ENCODE measurements around the gene MRPS16.
"Not testable (repeated sequence)": the region's sequence is repeated elsewhere in the genome, so short reads cannot be mapped to it uniquely, and the experiment has no call there.

MRPS16 gene

GRCh38 chr10:73262880-73263555, 10.6 kb upstream of the MRPS16 start:
- no peaks in the 10 kb centered on the region for H3K27me3 ChIP-seq (ENCODE audit: control insufficient read depth in 3 of 3, insufficient read depth in 3 of 3, low read depth in 1 of 3, low read length in 3 of 3)
- DNase-seq (ENCODE audit: low spot score) = no peak

GRCh38 chr10:73262105-73262730, 9.8 kb upstream of the MRPS16 start:
- Histone ChIP-seq H4K91ac (ENCODE audit: low read depth, low read length, poor library complexity) (no peak overlapping the region), H3K9ac (ENCODE audit: low read depth, low read length, poor library complexity) (no peak overlapping the region), H2BK5ac (ENCODE audit: low read length) (no peak overlapping the region), H3K4ac (ENCODE audit: low read length) (no peak overlapping the region), H3K79me1 (ENCODE audit: low read depth, low read length) (no peaks in the 10 kb centered on the region), H2BK12ac (ENCODE audit: low read length) (no peak overlapping the region), H3K4me2 (ENCODE audit: insufficient read depth, low read length, poor library complexity, severe bottlenecking) (no peak overlapping the region), H3K27ac (replicated peaks; ENCODE audit: low read length) (no peak overlapping the region), H3K14ac (ENCODE audit: low read length) (no peak overlapping the region), H3K23ac (ENCODE audit: low read depth, low read length, poor library complexity) (no peak overlapping the region), H3K4me3 (ENCODE audit: low read length in 2 of 2) (no peak overlapping the region), H3K4me1 (ENCODE audit: control insufficient read depth in 2 of 2, insufficient read depth in 1 of 2, low read depth in 1 of 2, low read length in 2 of 2) (no peaks in the 10 kb centered on the region), H3K9me3 (replicated peaks in 1 of 2; ENCODE audit: control insufficient read depth in 2 of 2, insufficient read depth in 1 of 2, low read depth in 1 of 2, low read length in 2 of 2) (no peaks in the 10 kb centered on the region), H4K8ac (ENCODE audit: low read depth, low read length) (no peak overlapping the region), H2BK120ac (ENCODE audit: low read depth, low read length) (no peak overlapping the region), H3K36me3 (replicated peaks in 1 of 2; ENCODE audit: control insufficient read depth in 2 of 2, insufficient read depth in 2 of 2, low read length in 2 of 2) (no peaks in the 10 kb centered on the region), H3K27me3 (ENCODE audit: control insufficient read depth in 3 of 3, insufficient read depth in 3 of 3, low read depth in 1 of 3, low read length in 3 of 3) (no peaks in the 10 kb centered on the region), H2AK5ac (ENCODE audit: low read depth, low read length) (no peak overlapping the region), H2BK15ac (ENCODE audit: low read length) (no peak overlapping the region), H2AFZ (ENCODE audit: low read length) (no peak overlapping the region), H3K18ac (ENCODE audit: low read length) (no peak overlapping the region)
- no CpG with 5 or more reads among the region's 4 CpGs for WGBS, 2 donors (ENCODE audit: extremely low coverage in 2 of 2, insufficient read length in 2 of 2, insufficient replicate concordance in 1 of 2)
- no peak for DNase-seq (ENCODE audit: low spot score)

More at GRCh38 chr10:73262880-73263555, 10.6 kb upstream of the MRPS16 start:
- no peaks in the 10 kb centered on the region for H3K79me1 ChIP-seq (ENCODE audit: low read depth, low read length)
- H3K4ac ChIP-seq (ENCODE audit: low read length) = no peak overlapping the region
- H3K4me2 ChIP-seq (ENCODE audit: insufficient read depth, low read length, poor library complexity, severe bottlenecking) = no peak overlapping the region
- H3K23ac ChIP-seq (ENCODE audit: low read depth, low read length, poor library complexity) = no peak overlapping the region
- H3K4me3 ChIP-seq (ENCODE audit: low read length in 2 of 2) = no peak overlapping the region
- no CpG with 5 or more reads among the region's 5 CpGs for WGBS, 2 donors (ENCODE audit: extremely low coverage in 2 of 2, insufficient read length in 2 of 2, insufficient replicate concordance in 1 of 2)
- H3K18ac ChIP-seq (ENCODE audit: low read length) = no peak overlapping the region
- H2BK12ac ChIP-seq (ENCODE audit: low read length) = no peak overlapping the region
- no peak overlapping the region for H2AK5ac ChIP-seq (ENCODE audit: low read depth, low read length)
- no peak overlapping the region for H3K9ac ChIP-seq (ENCODE audit: low read depth, low read length, poor library complexity)
- H2BK5ac ChIP-seq (ENCODE audit: low read length) = no peak overlapping the region
- no peak overlapping the region for H2BK120ac ChIP-seq (ENCODE audit: low read depth, low read length)
- no peak overlapping the region for H4K8ac ChIP-seq (ENCODE audit: low read depth, low read length)
- H2BK15ac ChIP-seq (ENCODE audit: low read length) = no peak overlapping the region
- no peaks in the 10 kb centered on the region for H3K36me3 ChIP-seq (replicated peaks in 1 of 2; ENCODE audit: control insufficient read depth in 2 of 2, insufficient read depth in 2 of 2, low read length in 2 of 2)
- no peak overlapping the region for H2AFZ ChIP-seq (ENCODE audit: low read length)
- no peak overlapping the region for H4K91ac ChIP-seq (ENCODE audit: low read depth, low read length, poor library complexity)
- no peaks in the 10 kb centered on the region for H3K4me1 ChIP-seq (ENCODE audit: control insufficient read depth in 2 of 2, insufficient read depth in 1 of 2, low read depth in 1 of 2, low read length in 2 of 2)
- H3K27ac ChIP-seq (replicated peaks; ENCODE audit: low read length) = no peak overlapping the region
- H3K14ac ChIP-seq (ENCODE audit: low read length) = no peak overlapping the region
- no peaks in the 10 kb centered on the region for H3K9me3 ChIP-seq (replicated peaks in 1 of 2; ENCODE audit: control insufficient read depth in 2 of 2, insufficient read depth in 1 of 2, low read depth in 1 of 2, low read length in 2 of 2)

- no CpG with 5 or more reads among the region's 9 CpGs for WGBS, 2 donors (ENCODE audit: extremely low coverage in 2 of 2, insufficient read length in 2 of 2, insufficient replicate concordance in 1 of 2)
These were observed 9.0 kb upstream of the MRPS16 start for GRCh38 chr10:73261362-73261995.

GRCh38 chr10:73258612-73259011, 6.2 kb upstream of the MRPS16 start:
- not testable (repeated sequence) for H3K27me3 ChIP-seq (ENCODE audit: control insufficient read depth in 3 of 3, insufficient read depth in 3 of 3, low read depth in 1 of 3, low read length in 3 of 3); H3K4me3 ChIP-seq (ENCODE audit: low read length in 2 of 2); H3K14ac ChIP-seq (ENCODE audit: low read length); H3K9ac ChIP-seq (ENCODE audit: low read depth, low read length, poor library complexity); H3K27ac ChIP-seq (replicated peaks; ENCODE audit: low read length); DNase-seq (ENCODE audit: low spot score); H2BK15ac ChIP-seq (ENCODE audit: low read length); H3K4ac ChIP-seq (ENCODE audit: low read length); H2BK12ac ChIP-seq (ENCODE audit: low read length); H2BK5ac ChIP-seq (ENCODE audit: low read length); H3K18ac ChIP-seq (ENCODE audit: low read length); H3K4me2 ChIP-seq (ENCODE audit: insufficient read depth, low read length, poor library complexity, severe bottlenecking); H4K8ac ChIP-seq (ENCODE audit: low read depth, low read length); H2AK5ac ChIP-seq (ENCODE audit: low read depth, low read length); H3K23ac ChIP-seq (ENCODE audit: low read depth, low read length, poor library complexity); H3K36me3 ChIP-seq (replicated peaks in 1 of 2; ENCODE audit: control insufficient read depth in 2 of 2, insufficient read depth in 2 of 2, low read length in 2 of 2); H3K4me1 ChIP-seq (ENCODE audit: control insufficient read depth in 2 of 2, insufficient read depth in 1 of 2, low read depth in 1 of 2, low read length in 2 of 2); H3K79me1 ChIP-seq (ENCODE audit: low read depth, low read length); H2AFZ ChIP-seq (ENCODE audit: low read length); H4K91ac ChIP-seq (ENCODE audit: low read depth, low read length, poor library complexity); H2BK120ac ChIP-seq (ENCODE audit: low read depth, low read length); H3K9me3 ChIP-seq (replicated peaks in 1 of 2; ENCODE audit: control insufficient read depth in 2 of 2, insufficient read depth in 1 of 2, low read depth in 1 of 2, low read length in 2 of 2)
- WGBS, 2 donors (ENCODE audit: extremely low coverage in 2 of 2, insufficient read length in 2 of 2, insufficient replicate concordance in 1 of 2) = no CpG with 5 or more reads among the region's 10 CpGs

More at GRCh38 chr10:73261362-73261995, 9.0 kb upstream of the MRPS16 start:
- H2BK15ac ChIP-seq (ENCODE audit: low read length) = no peak overlapping the region
- no peak overlapping the region for H2BK5ac ChIP-seq (ENCODE audit: low read length)
- H4K91ac ChIP-seq (ENCODE audit: low read depth, low read length, poor library complexity) = no peak overlapping the region
- no peak overlapping the region for H3K4me3 ChIP-seq (ENCODE audit: low read length in 2 of 2)
- H3K79me1 ChIP-seq (ENCODE audit: low read depth, low read length) = no peaks in the 10 kb centered on the region
- H2AFZ ChIP-seq (ENCODE audit: low read length) = no peak overlapping the region
- H3K36me3 ChIP-seq (replicated peaks in 1 of 2; ENCODE audit: control insufficient read depth in 2 of 2, insufficient read depth in 2 of 2, low read length in 2 of 2) = no peaks in the 10 kb centered on the region
- no peaks in the 10 kb centered on the region for H3K9me3 ChIP-seq (replicated peaks in 1 of 2; ENCODE audit: control insufficient read depth in 2 of 2, insufficient read depth in 1 of 2, low read depth in 1 of 2, low read length in 2 of 2)
- H2BK12ac ChIP-seq (ENCODE audit: low read length) = no peak overlapping the region
- no peak overlapping the region for H3K23ac ChIP-seq (ENCODE audit: low read depth, low read length, poor library complexity)
- no peak overlapping the region for H3K4ac ChIP-seq (ENCODE audit: low read length)
- H3K27me3 ChIP-seq (ENCODE audit: control insufficient read depth in 3 of 3, insufficient read depth in 3 of 3, low read depth in 1 of 3, low read length in 3 of 3) = no peaks in the 10 kb centered on the region
- no peak overlapping the region for H2AK5ac ChIP-seq (ENCODE audit: low read depth, low read length)
- no peaks in the 10 kb centered on the region for H3K4me1 ChIP-seq (ENCODE audit: control insufficient read depth in 2 of 2, insufficient read depth in 1 of 2, low read depth in 1 of 2, low read length in 2 of 2)
- H4K8ac ChIP-seq (ENCODE audit: low read depth, low read length) = no peak overlapping the region
- H3K14ac ChIP-seq (ENCODE audit: low read length) = no peak overlapping the region
- H3K27ac ChIP-seq (replicated peaks; ENCODE audit: low read length) = no peak overlapping the region
- no peak overlapping the region for H3K9ac ChIP-seq (ENCODE audit: low read depth, low read length, poor library complexity)
- no peak overlapping the region for H3K18ac ChIP-seq (ENCODE audit: low read length)
- no peak overlapping the region for H2BK120ac ChIP-seq (ENCODE audit: low read depth, low read length)
- no peak for DNase-seq (ENCODE audit: low spot score)
- H3K4me2 ChIP-seq (ENCODE audit: insufficient read depth, low read length, poor library complexity, severe bottlenecking) = no peak overlapping the region
